GM12874 (cell line): Measurements from ENCODE around the gene GREB1L.

Experiments
- TF ChIP-seq, protein P1 (sequence below): IDR thresholded peaks from 2 replicates; pipeline ENCODE4 v1.5.1; 2011; ENCODE audit warnings: low read depth, mild to moderate bottlenecking, control low read depth, low read length, moderate library complexity; ENCODE audit not compliant: insufficient read depth

Gene GREB1L

DNA sequence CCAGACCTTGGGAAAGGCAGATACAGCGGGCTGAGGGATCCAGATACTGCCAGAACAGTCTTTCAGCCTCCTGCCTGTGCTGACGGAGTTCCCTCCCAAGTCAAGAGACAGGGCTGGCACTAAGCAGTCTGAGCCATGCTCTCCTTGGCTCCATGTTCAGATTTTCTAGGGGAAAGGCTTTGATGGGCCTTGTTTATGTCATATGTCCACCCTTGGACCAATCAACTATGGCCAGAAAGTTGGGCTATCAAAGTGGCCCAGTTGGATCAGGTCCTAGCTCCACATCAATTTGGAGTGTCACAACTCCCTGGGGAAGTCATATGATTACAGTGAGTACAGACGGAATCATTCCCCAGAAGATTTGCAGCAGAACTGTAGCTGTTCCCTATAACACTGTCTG lies 152.0 kb downstream of the GREB1L start:
- TF ChIP-seq, protein P1, sequence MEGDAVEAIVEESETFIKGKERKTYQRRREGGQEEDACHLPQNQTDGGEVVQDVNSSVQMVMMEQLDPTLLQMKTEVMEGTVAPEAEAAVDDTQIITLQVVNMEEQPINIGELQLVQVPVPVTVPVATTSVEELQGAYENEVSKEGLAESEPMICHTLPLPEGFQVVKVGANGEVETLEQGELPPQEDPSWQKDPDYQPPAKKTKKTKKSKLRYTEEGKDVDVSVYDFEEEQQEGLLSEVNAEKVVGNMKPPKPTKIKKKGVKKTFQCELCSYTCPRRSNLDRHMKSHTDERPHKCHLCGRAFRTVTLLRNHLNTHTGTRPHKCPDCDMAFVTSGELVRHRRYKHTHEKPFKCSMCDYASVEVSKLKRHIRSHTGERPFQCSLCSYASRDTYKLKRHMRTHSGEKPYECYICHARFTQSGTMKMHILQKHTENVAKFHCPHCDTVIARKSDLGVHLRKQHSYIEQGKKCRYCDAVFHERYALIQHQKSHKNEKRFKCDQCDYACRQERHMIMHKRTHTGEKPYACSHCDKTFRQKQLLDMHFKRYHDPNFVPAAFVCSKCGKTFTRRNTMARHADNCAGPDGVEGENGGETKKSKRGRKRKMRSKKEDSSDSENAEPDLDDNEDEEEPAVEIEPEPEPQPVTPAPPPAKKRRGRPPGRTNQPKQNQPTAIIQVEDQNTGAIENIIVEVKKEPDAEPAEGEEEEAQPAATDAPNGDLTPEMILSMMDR, result no peak

GRCh38 chr18:21398121-21398520 lies 156.1 kb downstream of the GREB1L start:
- TF ChIP-seq, protein P1, result no peak

DNA sequence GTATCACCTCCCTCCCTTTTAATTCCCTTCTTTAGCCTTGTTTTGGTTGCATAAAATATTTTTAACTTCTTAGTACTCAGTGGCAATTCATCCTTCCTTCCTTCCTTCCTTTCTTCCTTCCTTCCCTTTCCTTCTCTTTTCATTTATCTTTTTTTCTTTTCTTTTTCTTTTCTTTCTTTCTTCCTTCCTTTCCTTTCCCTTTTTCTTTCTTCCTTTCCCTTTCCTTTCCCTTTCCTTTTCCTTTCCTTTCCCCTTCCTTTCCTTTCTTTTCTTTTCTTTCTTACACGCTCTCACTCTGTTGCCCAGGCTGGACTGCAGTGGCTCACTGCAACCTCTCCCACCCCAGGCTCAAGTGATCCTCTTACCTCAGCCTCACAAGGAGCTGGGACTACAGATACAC lies 160.2 kb downstream of the GREB1L start:
- TF ChIP-seq, protein P1, result no peak

DNA sequence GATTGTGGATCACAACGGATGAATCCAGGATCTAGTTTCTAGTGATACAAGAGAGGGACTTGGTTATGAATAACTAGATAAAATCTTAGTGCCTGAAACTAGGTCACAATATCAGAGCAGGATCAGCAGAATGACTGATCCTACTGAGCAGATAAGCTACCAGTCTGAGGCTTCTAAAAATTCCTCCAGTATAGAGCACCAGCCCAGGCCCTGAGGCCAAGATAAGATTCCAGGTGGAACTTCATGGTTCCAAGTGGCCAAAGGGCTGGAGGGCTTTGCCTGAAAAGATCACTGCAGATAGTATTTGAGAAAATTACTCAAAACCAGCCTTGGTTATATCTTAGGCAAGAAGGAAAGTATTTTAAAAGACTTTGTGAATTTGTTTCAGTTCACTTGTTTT lies 162.4 kb downstream of the GREB1L start:
- TF ChIP-seq, protein P1, result no peak

- TF ChIP-seq, protein P1, result no peak
Measured at GRCh38 chr18:21406116-21406515, 164.1 kb downstream of the GREB1L start.

GRCh38 chr18:21408681-21409080 lies 166.6 kb downstream of the GREB1L start:
- TF ChIP-seq, protein P1, result no peak

GRCh38 chr18:21433436-21433835 lies 191.4 kb downstream of the GREB1L start:
- TF ChIP-seq, protein P1, result no peak

DNA sequence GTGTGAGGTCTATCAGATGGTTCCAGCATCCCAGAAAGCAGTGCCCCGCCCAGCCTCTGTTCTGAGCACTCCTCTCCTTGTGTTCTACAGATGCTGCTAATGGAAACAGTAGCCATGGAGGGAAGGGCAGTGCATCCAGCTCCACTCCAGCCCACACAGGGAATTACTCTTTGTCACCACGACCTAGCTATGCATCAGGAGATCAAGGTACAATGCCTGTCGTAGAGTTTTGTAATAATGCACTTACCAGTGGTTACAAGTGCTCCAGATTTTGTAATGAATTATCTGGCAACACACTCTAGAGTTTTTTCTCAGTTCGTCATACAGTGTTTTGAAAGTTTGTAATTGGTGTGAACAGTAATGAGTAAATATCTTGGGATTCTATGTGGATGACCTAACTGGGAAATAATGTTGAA lies 197.4 kb downstream of the GREB1L start:
- TF ChIP-seq, protein P1, result no peak
